DLD1 (cell line): ENCODE data around the gene MFSD11.
"Not testable (repeated sequence)": the region's sequence is repeated elsewhere in the genome, so short reads cannot be mapped to it uniquely, and the experiment has no call there.

Experiments
- in situ Hi-C: cut with HindIII; loops from 2 replicates; pipeline ENCODE4 v1.10.0; 2017; ENCODE audit warnings: low sequenced_read_pairs

The MFSD11 gene

DNA sequence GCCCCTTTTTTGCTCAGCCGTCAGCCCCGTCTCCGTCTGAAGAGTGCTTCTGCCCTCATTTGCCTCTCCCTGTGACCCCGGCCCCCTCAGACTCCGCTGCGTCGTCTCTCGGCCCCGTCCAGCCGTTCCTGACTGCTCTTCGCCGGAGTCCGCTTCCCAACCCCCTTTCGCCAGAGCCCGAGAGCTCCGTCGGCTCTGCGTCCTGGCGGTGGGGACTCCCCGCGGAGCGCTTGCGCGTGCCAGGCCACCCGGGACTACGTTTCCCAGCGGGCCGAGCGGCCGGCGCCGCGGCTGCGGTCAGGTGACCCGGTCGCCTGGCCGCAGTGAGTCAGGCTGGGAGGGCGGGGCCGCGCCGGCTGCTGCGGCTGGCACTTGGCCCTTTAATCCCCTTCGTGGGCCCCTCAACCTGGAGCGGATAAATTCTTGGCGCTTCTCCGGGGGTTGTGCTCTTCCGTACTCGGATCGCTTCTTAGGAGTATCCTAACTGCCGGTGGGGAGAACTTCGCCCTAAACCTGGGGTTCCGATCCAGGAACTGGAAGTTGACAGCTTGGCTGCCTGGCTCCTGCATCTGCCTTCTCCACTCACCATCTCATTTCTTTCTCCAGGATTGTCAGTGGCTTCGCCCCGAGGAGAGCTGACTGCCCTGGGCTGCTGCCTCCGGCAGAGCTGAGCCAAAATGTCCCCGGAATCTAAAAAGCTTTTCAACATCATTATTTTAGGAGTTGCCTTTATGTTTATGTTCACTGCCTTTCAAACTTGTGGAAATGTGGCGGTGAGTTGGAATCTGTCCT is at the start of gene MFSD11:
TSS of gene MFSD11 (plus strand) at position 444 of the 792 bp plus-strand sequence. CDS start at position 678, 234 bp downstream.
- in situ Hi-C loops, result no loop called here

- in situ Hi-C loops, result no loop called here
Observed at GRCh38 chr17:76688165-76688622, 49.7 kb upstream of the MFSD11 start.

DNA sequence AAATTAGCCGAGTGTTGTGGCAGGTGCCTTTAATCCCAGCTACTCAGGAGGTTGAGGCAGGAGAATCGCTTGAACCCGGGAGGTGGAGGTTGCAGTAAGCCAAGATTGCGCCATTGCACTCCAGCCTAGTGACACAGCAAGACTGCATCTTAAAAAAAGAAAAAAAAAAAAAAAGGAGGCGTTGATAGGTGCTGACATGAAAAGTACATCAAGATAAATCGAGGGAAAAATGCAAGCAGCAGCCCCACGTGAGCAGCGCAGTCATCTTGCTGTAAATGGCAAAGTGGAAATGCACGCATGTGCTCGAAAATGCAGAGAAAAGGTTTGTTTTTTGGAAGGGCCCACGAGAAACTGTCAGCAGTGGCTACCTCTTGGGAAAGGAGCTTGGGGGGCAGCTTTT is 48.1 kb upstream of the MFSD11 start:
- in situ Hi-C loops, result no loop called here

- in situ Hi-C loops, result no loop called here
Observed at GRCh38 chr17:76690596-76691280, 47.2 kb upstream of the MFSD11 start.

DNA sequence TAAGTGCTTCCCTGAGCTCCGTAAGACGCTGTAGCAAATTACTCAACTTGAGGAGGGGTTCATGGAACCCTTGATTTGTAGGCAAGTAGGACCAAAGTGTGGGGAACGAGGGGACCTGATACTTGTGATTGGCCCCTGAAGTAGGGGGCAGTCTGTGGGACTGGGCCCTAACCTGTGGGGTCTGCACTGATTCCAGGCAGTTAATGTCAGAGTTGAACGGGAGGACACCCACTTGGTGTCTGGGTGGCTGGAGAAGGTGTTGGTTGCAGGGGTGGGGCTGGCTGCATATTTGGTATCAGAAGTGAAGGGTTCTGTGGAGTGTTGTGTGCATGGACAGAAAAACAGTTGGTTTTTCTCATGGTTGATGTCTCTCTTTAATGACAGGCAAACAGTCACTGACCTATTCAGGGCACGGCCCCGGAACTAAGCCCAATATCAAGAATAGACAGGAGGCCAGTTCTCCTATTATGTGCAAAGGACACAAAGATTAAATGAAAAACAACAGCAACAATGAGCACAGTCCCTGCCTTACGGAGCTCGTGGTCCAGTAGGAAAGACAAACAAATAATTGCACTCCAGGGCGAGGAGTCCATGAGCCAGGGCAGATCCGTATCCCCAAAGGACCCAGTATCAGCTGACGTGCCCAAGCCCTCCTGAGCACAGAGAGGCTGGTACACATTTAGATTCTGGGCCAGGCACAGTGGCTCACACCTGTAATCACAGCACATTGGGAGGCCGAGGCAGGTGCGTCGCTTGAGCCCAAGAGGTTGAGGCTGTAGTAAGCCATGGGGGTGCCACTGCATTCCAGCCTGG is 46.3 kb upstream of the MFSD11 start:
- in situ Hi-C loops, result no loop called here

DNA sequence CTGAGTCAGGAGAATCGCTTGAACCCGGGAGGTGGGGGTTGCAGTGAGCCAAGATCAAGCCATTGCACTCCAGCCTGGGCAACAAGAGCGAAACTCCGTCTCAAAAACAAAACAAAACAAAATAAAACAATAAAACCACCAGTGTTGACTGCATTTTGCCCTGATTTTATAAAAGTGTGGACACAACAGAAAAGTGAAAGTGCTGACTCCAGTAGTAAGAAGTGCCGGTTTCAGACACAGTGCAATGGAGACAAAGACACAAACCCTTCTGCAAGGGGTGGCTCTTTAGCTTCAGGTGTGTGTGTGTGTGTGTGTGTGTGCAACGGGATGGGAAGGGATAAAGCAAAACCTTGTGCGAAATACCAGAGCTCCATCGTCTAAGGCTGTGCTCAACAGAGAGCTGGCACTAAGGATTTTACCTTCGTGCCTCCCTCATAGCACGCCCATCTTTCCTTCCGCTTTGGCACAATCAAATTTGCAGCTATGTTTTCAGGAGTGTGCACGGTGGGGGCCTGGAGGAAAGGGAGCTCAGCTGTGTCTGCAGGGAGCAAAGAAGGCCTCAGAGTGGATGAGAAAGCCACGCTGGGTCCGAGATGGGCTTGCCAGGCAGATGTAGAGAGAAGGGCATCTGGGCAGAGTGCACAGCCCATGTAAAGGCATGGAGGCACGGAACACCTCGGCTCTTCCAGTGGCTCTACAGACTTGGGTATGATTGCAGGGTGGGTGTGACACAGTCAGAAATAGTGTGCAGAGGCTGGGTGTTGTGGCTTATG is 42.7 kb upstream of the MFSD11 start:
- in situ Hi-C loops, result no loop called here

DNA sequence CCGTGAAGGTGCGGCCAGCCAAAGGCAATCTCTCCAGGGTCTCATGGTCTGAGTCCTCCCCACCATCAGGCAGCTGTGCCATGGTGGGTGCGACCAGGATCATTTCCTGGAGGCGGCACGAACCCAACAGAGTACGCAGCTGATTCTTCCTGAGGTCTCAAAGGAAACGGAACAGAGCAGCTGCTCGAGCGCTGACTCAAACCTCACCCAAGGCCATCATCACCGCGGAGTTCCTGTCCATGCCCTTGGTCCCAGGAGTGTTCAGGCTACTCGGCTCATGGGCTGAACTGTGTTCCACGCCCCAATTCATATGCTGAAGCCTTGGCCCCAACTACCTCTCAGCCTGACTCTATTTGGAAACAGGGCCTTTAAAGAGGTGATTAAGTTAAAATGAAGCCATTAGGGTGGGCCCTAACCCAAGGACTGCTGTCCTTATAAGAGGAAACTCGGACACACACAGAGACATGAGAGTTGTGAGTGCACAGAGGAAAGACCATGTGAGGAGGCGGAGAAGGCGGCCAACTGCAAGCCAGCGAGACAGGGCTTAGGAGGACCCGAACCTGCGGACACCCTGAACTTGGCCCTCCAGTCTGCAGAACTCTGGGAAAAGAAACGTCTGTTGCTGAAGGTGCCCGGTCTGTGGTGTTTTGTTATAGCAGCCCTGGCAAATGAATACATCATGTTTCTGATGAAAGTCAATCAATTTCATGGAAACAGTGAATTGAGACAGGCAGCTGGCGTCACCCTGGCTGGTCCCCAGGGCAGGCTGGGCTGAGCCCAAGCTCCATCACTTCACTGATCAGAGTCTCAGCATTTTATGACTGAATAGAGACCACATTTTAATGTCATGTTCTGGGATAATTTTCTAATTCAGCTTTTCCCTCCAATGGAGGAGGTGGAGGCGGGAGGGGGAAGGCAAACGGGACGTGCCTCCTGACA is 40.9 kb upstream of the MFSD11 start:
- in situ Hi-C loops, result no loop called here

DNA sequence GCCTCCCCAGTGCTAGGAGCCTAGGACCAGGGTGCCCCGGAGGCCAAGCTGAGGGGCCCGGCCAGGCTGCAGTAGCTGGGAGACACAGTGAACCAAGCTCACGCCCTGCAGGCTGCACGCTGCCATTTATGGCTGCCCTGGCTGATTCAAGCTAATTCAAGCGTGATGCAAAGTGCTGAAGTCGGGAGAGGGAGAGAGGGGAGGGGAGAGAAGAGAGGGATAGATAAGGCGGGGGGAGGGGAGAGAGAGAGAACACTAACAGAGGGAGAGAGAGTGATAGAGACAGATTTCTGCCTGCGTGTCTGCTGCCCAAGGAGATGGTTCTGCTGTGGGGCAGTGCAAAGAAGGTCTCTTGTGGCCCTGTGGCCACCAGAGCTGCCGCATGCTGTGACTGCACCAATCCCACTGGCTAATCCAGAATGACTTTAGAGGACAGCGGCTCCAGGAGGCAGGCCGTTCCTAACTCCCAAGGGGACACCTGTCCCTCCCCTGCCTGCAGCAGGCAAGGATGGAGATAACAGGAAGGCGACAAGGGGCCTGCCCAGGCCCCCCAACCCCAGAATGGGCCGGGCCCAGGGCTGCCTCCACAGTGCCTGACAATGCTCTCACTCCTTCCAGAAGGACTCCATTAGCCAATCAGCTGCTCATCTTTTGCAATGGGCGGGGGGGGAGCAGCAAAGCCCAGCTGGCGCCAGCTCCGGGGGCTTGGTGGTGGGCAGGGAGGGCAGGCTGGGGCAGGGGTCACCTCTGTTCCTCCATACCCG is 40.0 kb upstream of the MFSD11 start:
- in situ Hi-C loops, result no loop called here

DNA sequence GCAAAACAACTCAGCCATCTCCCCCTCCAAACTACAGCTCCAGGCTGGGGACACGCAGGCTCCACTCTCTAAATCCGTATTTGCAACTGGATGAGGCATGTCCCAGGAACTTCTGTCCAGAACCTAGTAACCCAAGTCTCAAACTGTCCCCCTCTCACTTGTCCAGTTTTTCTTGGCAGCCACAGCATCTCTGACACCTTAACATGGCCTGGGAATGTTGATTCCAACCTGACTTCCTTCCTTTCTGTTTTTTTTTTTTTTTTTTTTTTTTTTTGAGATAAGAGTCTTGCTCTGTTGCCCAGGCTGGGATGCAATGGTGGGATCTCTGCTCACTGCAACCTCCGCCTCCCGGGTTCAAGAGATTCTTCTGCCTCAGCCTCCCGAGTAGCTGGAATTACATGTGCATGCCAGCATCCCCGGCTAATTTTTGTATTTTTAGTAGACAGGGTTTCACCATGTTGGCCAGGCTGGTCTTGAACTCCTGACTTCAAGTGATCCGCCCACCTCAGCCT is 39.4 kb upstream of the MFSD11 start:
- in situ Hi-C loops, result not testable (repeated sequence)

DNA sequence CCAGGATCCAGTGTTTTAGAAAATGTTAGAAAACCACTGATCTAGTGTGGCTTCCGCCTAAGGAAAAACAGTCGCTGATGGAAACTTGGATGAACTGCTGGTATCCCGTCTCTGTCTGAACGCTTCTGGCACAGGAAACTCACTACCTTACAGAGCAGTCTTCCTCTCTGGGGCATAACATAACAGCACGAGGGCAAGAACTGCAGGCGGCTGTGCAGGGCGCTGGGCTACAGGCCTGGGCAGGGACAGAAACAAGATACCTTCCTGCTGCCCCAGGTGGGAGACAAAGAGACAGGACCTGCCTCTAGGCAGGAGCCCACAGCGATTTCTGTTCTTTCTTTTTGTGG is 37.7 kb upstream of the MFSD11 start:
- in situ Hi-C loops, result no loop called here

- in situ Hi-C loops, result no loop called here
Observed at GRCh38 chr17:76700617-76701470, 37.1 kb upstream of the MFSD11 start.

DNA sequence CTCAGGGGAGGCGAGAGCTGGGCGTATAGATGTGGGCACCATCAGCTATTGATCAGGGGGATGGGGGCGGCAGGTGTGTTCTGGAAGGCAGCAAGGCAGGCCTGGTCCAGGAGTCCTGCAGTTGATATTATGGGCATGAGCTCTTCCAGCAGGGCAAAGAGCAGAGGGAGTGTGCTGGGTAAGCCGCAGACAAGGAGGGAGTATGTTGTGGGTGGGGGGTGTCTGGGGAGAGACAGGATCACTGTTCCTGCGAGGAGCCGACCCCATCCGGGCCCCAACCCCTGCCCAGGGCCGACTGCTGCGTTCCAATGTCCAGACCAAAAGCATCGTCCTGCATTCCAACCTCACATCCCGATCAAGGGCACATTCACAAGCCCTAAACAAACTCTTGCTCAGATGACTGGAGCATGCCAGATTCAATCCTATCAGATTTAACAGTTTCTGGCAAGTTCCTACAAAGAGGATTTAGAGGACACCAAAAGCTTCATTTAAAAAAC is 36.4 kb upstream of the MFSD11 start:
- in situ Hi-C loops, result no loop called here

DNA sequence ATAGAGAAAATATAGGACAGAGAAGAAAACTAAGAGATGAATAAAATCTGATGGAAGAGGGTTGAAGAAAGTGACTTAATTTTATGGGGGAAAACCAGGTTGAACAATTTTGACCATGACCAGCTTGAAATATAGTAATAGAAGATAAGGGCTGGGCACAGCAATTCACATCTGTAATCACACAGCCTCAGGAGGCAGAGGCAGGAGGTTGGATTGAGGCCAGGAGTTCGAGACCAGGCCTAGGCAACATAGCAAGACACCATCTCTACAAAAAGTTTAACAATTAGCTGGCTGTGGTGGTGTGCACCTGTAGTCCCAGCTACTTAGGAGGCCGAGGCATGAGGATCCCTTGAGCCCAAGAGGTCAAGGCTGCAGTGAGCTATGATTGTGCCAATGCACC is 35.8 kb upstream of the MFSD11 start:
- in situ Hi-C loops, result no loop called here

DNA sequence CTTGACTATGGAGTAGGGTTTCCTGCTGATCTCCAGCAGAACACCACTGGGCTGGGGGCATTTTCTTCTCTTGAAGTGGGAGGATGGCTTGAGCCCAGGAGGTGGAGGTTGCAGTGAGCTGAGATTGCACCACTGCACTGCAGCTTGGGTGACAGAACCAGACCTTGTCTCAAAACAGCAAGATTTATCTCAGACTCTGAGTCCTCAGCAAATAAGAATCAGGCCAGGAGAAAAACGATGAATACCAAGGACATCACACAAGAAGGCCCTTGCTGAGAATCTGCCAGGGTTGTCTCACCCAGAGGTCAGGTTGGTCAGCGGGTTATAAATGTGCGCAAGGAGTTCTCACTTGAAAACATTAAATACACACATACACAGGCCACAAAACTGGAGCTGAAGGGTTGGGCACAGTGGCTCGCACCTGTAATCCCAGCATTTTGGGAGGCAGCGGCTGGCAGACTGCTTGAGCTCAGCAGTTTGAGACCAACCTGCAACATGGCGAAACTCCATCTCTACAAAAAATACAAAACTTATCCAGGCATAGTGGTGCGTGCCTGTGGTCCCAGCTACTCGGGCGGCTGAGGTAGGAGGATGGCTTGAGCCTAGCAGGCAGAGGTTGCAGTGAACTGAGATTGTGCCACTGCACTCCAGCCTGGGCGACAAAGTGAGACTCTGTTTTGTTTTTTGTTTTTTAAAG is 34.8 kb upstream of the MFSD11 start:
- in situ Hi-C loops, result no loop called here

DNA sequence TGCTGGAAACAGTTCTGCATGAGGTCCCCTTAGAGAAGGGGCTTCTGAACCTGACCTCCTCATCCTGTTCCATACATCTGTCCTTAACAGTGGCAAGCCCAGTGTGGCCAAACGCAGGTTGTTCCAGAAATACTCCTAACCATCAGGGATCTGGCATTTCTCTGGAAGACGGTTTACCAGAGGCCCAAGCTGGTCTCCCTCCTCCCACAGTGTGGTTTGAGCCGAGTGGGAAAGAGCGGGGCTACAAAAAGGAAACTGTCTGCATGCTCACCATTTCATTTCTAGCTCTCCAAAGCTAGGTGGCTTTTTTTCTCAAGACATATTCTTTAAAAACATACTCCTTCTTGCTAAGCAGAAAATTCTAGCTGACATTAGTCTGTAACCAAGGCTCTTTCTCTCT is 33.1 kb upstream of the MFSD11 start:
- in situ Hi-C loops, result no loop called here

DNA sequence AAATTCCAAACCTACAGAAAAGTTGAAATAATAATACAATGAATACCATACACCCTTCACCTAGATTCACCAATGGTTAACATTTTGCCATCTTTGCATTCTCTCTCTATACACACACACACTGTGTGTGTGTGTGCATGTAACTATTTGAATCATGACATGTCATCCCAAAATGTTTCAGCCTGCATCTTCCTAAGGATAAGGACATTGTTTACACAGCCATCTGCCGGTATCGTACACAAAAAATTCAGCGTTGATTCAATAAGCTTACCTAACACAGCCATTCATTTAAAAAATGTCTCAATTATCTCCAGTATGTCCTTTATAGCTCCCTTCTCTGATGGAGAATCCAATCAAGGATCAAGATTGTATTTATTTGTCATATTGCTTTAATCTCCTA is 31.1 kb upstream of the MFSD11 start:
- in situ Hi-C loops, result no loop called here
